Hepatocyte (in vitro differentiated cells): ENCODE data around the gene ZMIZ1.

ENCODE experiments used
- EZH2 ChIP-seq: fragments of 200-600 bp; sonication (generic); IDR thresholded peaks from 2 replicates; pipeline ENCODE4 v1.6.1; 2016; ENCODE audit warnings: antibody characterized with exemption, mild to moderate bottlenecking, borderline replicate concordance
- EZH2phosphoT487 ChIP-seq: fragments of 200-600 bp; sonication (generic); IDR thresholded peaks from one replicate; pipeline ENCODE4 v1.6.1; 2018; ENCODE audit warnings: antibody characterized with exemption, mild to moderate bottlenecking, low read depth, moderate library complexity; ENCODE audit not compliant: unreplicated experiment, severe bottlenecking
- TF ChIP-seq, protein P1 (sequence below): fragments of 200-600 bp; sonication (generic); IDR thresholded peaks from 2 replicates; pipeline ENCODE4 v1.5.1; 2016; ENCODE audit warnings: antibody characterized with exemption, mild to moderate bottlenecking; ENCODE audit not compliant: poor library complexity

GRCh38 chr10:79171504-79171903 lies 102.7 kb downstream of the ZMIZ1 start:
- TF ChIP-seq EZH2phosphoT487 (no peak), EZH2 (no peak)
- TF ChIP-seq, protein P1, sequence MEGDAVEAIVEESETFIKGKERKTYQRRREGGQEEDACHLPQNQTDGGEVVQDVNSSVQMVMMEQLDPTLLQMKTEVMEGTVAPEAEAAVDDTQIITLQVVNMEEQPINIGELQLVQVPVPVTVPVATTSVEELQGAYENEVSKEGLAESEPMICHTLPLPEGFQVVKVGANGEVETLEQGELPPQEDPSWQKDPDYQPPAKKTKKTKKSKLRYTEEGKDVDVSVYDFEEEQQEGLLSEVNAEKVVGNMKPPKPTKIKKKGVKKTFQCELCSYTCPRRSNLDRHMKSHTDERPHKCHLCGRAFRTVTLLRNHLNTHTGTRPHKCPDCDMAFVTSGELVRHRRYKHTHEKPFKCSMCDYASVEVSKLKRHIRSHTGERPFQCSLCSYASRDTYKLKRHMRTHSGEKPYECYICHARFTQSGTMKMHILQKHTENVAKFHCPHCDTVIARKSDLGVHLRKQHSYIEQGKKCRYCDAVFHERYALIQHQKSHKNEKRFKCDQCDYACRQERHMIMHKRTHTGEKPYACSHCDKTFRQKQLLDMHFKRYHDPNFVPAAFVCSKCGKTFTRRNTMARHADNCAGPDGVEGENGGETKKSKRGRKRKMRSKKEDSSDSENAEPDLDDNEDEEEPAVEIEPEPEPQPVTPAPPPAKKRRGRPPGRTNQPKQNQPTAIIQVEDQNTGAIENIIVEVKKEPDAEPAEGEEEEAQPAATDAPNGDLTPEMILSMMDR, result no peak
